ENCODE data around the gene FH. TPM values are rescaled to one million over a fixed set of nuclear protein-coding genes. Genes with fewer than 3 reads are reported as not detected.

The FH gene
- total and polyA plus RNA-seq, 10 of the 15 experiments (the other 5 are each of a cell fraction or from before 2014, with no cell fraction given) = 44.7 to 124 (median 76.2) TPM

DNA sequence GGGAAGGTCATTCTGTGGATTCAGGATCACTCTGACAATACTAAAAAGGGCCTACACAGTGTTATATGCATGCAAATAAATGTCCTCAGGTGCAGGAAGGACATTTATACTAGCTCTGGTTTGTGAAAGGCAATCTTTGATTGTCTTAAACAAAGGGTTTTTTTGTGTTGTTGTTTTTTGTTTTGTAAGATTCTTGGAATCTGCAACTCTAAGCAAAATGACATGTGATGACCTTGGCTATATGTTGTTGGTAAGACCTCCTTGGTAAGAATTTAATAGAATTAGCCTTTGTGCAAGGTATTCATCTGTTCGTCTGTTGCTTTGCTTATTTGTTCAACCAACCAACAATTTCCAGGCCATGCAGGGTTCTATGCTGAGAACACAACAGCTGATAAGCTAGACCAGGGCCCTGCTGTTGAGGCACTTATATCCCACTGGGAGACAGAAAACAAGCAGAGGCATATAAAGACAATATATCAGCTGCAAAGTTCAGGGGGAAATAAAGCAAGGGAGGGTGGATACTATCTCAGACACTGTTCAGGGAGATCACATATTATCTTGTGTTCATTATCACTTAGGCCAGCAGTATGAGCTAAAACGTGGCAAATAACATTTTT lies 60.3 kb downstream of the FH start (continued):
- TF ChIP-seq, protein P1, sequence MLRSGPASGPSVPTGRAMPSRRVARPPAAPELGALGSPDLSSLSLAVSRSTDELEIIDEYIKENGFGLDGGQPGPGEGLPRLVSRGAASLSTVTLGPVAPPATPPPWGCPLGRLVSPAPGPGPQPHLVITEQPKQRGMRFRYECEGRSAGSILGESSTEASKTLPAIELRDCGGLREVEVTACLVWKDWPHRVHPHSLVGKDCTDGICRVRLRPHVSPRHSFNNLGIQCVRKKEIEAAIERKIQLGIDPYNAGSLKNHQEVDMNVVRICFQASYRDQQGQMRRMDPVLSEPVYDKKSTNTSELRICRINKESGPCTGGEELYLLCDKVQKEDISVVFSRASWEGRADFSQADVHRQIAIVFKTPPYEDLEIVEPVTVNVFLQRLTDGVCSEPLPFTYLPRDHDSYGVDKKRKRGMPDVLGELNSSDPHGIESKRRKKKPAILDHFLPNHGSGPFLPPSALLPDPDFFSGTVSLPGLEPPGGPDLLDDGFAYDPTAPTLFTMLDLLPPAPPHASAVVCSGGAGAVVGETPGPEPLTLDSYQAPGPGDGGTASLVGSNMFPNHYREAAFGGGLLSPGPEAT (IDR thresholded peaks at IDR 0.05; ENCODE audit: low read depth) = no peak
- TF ChIP-seq E2F4 (IDR thresholded peaks at IDR 0.05; ENCODE audit: low read depth, low read length) (no peak), SREBF1 (IDR thresholded peaks at IDR 0.05; ENCODE audit: low read length) (no peak)

DNA sequence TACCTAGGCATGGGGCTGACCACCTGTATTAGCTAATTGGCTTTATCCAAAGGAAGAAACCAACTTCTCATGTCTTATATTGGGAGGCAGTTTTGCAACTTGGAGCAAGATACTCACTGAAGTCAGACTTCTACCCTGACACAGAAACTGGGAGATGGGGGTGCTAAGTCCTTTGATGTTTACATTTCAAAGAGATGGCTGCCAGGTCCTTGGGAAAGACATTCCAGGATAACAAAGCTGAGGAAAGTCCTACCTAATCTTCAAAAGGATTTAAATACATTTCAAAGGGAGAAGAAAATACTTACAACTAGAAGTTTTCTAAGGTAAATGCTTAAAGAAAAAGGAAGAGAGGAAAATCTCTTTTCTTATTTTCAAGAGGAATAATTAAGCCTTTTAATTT lies 62.1 kb downstream of the FH start:
- no peaks in the 10 kb centered on the region for H3K79me2 ChIP-seq (ENCODE audit: control insufficient read depth, insufficient read depth, low read length)
- no peaks in the 10 kb centered on the region for H3K27me3 ChIP-seq (replicated peaks in 1 of 2; ENCODE audit: control insufficient read depth in 2 of 2, insufficient read depth in 2 of 2, low read length in 1 of 2)
- FAIRE-seq = no peak
- SMC1A ChIA-PET (ENCODE audit: uncharacterized antibody, unreplicated experiment) = no interaction called here
- H3K4me2 ChIP-seq (ENCODE audit: control insufficient read depth, insufficient read depth) = no peak overlapping the region
- no peaks in the 10 kb centered on the region for H4K20me1 ChIP-seq (ENCODE audit: control insufficient read depth, insufficient read depth)
- POLR2A ChIA-PET = no interaction called here
- TF ChIP-seq TARDBP (IDR thresholded peaks at IDR 0.05; ENCODE audit: borderline replicate concordance) = no peak
- TF ChIP-seq BCL11A (IDR thresholded peaks at IDR 0.05; ENCODE audit: low read depth, low read length) = no peak
- TF ChIP-seq EZH2 (IDR thresholded peaks at IDR 0.05; ENCODE audit: borderline replicate concordance, control insufficient read depth, low read depth, low read length) = no peak
- TF ChIP-seq TCF3 (IDR thresholded peaks at IDR 0.05; ENCODE audit: borderline replicate concordance, insufficient read depth, low read depth, low read length) = no peak
- no peak for TF ChIP-seq BRCA1 (IDR thresholded peaks at IDR 0.05; ENCODE audit: low read depth, low read length)
- TF ChIP-seq SPI1 (IDR thresholded peaks at IDR 0.05; ENCODE audit: borderline replicate concordance, insufficient read depth, low read depth, low read length) = no peak
- no peak for TF ChIP-seq MYC (IDR thresholded peaks at IDR 0.05; ENCODE audit: insufficient read depth, insufficient read length, insufficient replicate concordance, low read length, severe bottlenecking)
- TF ChIP-seq, protein P2, sequence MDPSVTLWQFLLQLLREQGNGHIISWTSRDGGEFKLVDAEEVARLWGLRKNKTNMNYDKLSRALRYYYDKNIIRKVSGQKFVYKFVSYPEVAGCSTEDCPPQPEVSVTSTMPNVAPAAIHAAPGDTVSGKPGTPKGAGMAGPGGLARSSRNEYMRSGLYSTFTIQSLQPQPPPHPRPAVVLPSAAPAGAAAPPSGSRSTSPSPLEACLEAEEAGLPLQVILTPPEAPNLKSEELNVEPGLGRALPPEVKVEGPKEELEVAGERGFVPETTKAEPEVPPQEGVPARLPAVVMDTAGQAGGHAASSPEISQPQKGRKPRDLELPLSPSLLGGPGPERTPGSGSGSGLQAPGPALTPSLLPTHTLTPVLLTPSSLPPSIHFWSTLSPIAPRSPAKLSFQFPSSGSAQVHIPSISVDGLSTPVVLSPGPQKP (IDR thresholded peaks at IDR 0.05; ENCODE audit: low read depth, low read length) = no peak
- TF ChIP-seq ASH2L (IDR thresholded peaks at IDR 0.05; ENCODE audit: borderline replicate concordance, low read depth) = no peak
- ATAC-seq = no peak
- no peak overlapping the region for H2AFZ ChIP-seq (ENCODE audit: control insufficient read depth, low read depth, low read length)
- no peaks in the 10 kb centered on the region for H3K36me3 ChIP-seq (ENCODE audit: control insufficient read depth in 2 of 2, insufficient read depth in 2 of 2, low read length in 1 of 2)
- intact Hi-C loops (cut with micrococcal nuclease; ENCODE audit: unreplicated experiment) (no loop called here), in situ Hi-C loops (cut with MboI) (no loop called here)
- DNase-seq (ENCODE audit: low read depth, low spot score) = no peak
- no TSS peak for BruUV-seq (replicated peaks)
- CTCF ChIA-PET = no interaction called here
- no peaks in the 10 kb centered on the region for H3K4me1 ChIP-seq (ENCODE audit: control insufficient read depth, insufficient read depth, low read length)
- H3K9me3 ChIP-seq (replicated peaks; ENCODE audit: control insufficient read depth, insufficient read depth, low read length) = no peaks in the 10 kb centered on the region
- no peak overlapping the region for H3K4me3 ChIP-seq
- H3K9ac ChIP-seq (ENCODE audit: control insufficient read depth, insufficient read depth, low read length) = no peak overlapping the region
- RAD21 ChIA-PET (ENCODE audit: unreplicated experiment) = no interaction called here
- no peak overlapping the region for H3K27ac ChIP-seq (ENCODE audit: control insufficient read depth, insufficient read depth)
